Lower leg skin (tissue), 3 donors: Measurements from ENCODE around the gene DHRSX.

Source experiments
- POLR2A ChIP-seq, 2 donors: fragments of 450-650 bp; IDR thresholded peaks; one replicate each; pipeline ENCODE4 v1.6.1; 2016 to 2017; ENCODE audit warnings: antibody characterized with exemption in 2 of 2, mild to moderate bottlenecking in 1 of 2, moderate library complexity in 1 of 2
- TF ChIP-seq, protein P1 (sequence below), 3 donors: fragments of 450-650 bp; IDR thresholded peaks; one replicate each; pipeline ENCODE4 v1.5.1; 2016; ENCODE audit warnings: antibody characterized with exemption in 3 of 3, mild to moderate bottlenecking in 3 of 3, moderate library complexity in 2 of 3

DNA sequence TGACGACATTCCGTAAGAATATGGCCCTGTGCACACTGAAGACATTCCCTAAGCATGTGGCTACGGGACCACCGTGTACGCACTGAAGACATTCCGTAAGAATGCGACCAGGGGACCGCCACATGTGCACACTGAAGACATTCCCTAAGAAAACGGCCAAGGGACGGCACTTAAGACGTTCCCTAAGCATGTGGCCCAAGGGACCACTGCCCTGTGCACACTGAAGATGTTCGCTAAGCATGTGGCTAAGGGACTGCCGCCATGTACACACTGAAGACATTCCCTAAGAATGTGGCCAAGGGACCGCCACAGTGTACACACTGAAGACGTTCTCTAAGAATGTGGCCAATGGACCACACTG lies 21.4 kb downstream of the DHRSX start:
- TF ChIP-seq, protein P1, sequence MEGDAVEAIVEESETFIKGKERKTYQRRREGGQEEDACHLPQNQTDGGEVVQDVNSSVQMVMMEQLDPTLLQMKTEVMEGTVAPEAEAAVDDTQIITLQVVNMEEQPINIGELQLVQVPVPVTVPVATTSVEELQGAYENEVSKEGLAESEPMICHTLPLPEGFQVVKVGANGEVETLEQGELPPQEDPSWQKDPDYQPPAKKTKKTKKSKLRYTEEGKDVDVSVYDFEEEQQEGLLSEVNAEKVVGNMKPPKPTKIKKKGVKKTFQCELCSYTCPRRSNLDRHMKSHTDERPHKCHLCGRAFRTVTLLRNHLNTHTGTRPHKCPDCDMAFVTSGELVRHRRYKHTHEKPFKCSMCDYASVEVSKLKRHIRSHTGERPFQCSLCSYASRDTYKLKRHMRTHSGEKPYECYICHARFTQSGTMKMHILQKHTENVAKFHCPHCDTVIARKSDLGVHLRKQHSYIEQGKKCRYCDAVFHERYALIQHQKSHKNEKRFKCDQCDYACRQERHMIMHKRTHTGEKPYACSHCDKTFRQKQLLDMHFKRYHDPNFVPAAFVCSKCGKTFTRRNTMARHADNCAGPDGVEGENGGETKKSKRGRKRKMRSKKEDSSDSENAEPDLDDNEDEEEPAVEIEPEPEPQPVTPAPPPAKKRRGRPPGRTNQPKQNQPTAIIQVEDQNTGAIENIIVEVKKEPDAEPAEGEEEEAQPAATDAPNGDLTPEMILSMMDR (IDR thresholded peaks at IDR 0.05): no peak
- no peak for TF ChIP-seq POLR2A (IDR thresholded peaks at IDR 0.05)
